Measurements from ENCODE around the gene LILRA1. TPM values are rescaled to one million over a fixed set of nuclear protein-coding genes. Genes with fewer than 3 reads are reported as not detected.
"Not testable (repeated sequence)": the region's sequence is repeated elsewhere in the genome, so short reads cannot be mapped to it uniquely, and the experiment has no call there.

The LILRA1 gene
- total and polyA plus RNA-seq, 9 of the 15 experiments (the other 6 are each of a cell fraction or from before 2014, with no cell fraction given): not detected

- in situ Hi-C loops (cut with MboI): no loop called here
- no peaks in the 10 kb centered on the region for H4K20me1 ChIP-seq (replicated peaks; ENCODE audit: control insufficient read depth, insufficient read depth, low read length)
- no peak for TF ChIP-seq NFATC3 (IDR thresholded peaks at IDR 0.05)
- no peak for TF ChIP-seq SMARCA4 (IDR thresholded peaks at IDR 0.05)
- no peak for TF ChIP-seq NFIC (IDR thresholded peaks at IDR 0.05)
- TF ChIP-seq RFX7 (CRISPR knock-in tag; IDR thresholded peaks at IDR 0.05): no peak
- TF ChIP-seq PREB (CRISPR knock-in tag; IDR thresholded peaks at IDR 0.05): no peak
- no peak for TF ChIP-seq MAFG (tag; conservative IDR thresholded peaks at IDR 0.05)
- no peak for TF ChIP-seq EHMT2 (IDR thresholded peaks at IDR 0.05)
- no peak for TF ChIP-seq RCOR1 (IDR thresholded peaks at IDR 0.05; ENCODE audit: borderline replicate concordance in 1 of 2, low read depth in 2 of 2, low read length in 2 of 2)
- TF ChIP-seq GATA2 (CRISPR knock-in tag; IDR thresholded peaks at IDR 0.05): no peak
- no peak for TF ChIP-seq DDX20 (tag; IDR thresholded peaks at IDR 0.05; ENCODE audit: low read depth)
- no peak for TF ChIP-seq BRF2 (IDR thresholded peaks at IDR 0.05; ENCODE audit: borderline replicate concordance, insufficient read depth, insufficient read length)
- no peak for TF ChIP-seq ZNF695 (CRISPR knock-in tag; IDR thresholded peaks at IDR 0.05)
- TF ChIP-seq HNRNPK (IDR thresholded peaks at IDR 0.05; ENCODE audit: low read depth, low read length, poor library complexity, severe bottlenecking): no peak
- no peak for TF ChIP-seq ZNF3 (CRISPR knock-in tag; IDR thresholded peaks at IDR 0.05)
- no peak for ATAC-seq
- no peak overlapping the region for H3K27ac ChIP-seq (ENCODE audit: extremely low read depth, low read depth, low read length)
- H3K4me2 ChIP-seq (ENCODE audit: insufficient read depth, low read length): no peak overlapping the region
- no peak overlapping the region for H2AFZ ChIP-seq (ENCODE audit: low read depth, low read length)
- H3K9ac ChIP-seq (ENCODE audit: insufficient read depth in 1 of 2, low read depth in 2 of 2, low read length in 2 of 2): no peak overlapping the region
- WGBS (ENCODE audit: insufficient coverage, low coverage, missing lambda C conversion rate): 0% methylated on average over 7 of the region's 7 CpGs
- no TSS peak for BruUV-seq (replicated peaks)
- intact Hi-C loops (cut with micrococcal nuclease): no loop called here
- DNase-seq (ENCODE audit: extremely low read depth in 1 of 4, low spot score in 3 of 4): no peak
- no peaks in the 10 kb centered on the region for H3K4me1 ChIP-seq (replicated peaks in 1 of 2; ENCODE audit: control insufficient read depth in 2 of 2, insufficient read depth in 2 of 2, low read length in 2 of 2)
- no peaks in the 10 kb centered on the region for H3K36me3 ChIP-seq (ENCODE audit: control insufficient read depth, insufficient read depth, low read length)
- H3K4me3 ChIP-seq: no peak overlapping the region
- peaks cover 4 to 38% of the 10 kb centered on the region in 2 experiments for H3K27me3 ChIP-seq (ENCODE audit: control insufficient read depth in 2 of 2, insufficient read depth in 2 of 2, low read length in 2 of 2)
- POLR2A ChIA-PET: no interaction called here
- H3K9me3 ChIP-seq (replicated peaks; ENCODE audit: control insufficient read depth, insufficient read depth, low read depth, low read length): no peaks in the 10 kb centered on the region
- no peaks in the 10 kb centered on the region for H3K9me1 ChIP-seq (ENCODE audit: control insufficient read depth, insufficient read depth, low read length)
- CTCF ChIA-PET (ENCODE audit: low intra/inter-chr PET ratio): no interaction called here
- no peaks in the 10 kb centered on the region for H3K79me2 ChIP-seq (ENCODE audit: control insufficient read depth, insufficient read depth, low read length)
- FAIRE-seq: no peak
Observed at GRCh38 chr19:54587026-54587425, 6.4 kb upstream of the LILRA1 start.

- in situ Hi-C loops (cut with MboI); H3K9me3 ChIP-seq (replicated peaks; ENCODE audit: control insufficient read depth, insufficient read depth, low read depth, low read length); intact Hi-C loops (cut with micrococcal nuclease); ATAC-seq; H4K20me1 ChIP-seq (replicated peaks; ENCODE audit: control insufficient read depth, insufficient read depth, low read length); H3K27ac ChIP-seq (ENCODE audit: extremely low read depth, low read depth, low read length); BruUV-seq (replicated peaks); H3K4me2 ChIP-seq (ENCODE audit: insufficient read depth, low read length); POLR2A ChIA-PET; FAIRE-seq; H3K79me2 ChIP-seq (ENCODE audit: control insufficient read depth, insufficient read depth, low read length); H3K36me3 ChIP-seq (ENCODE audit: control insufficient read depth, insufficient read depth, low read length); DNase-seq (ENCODE audit: extremely low read depth in 1 of 4, low spot score in 3 of 4); H3K4me3 ChIP-seq; H3K4me1 ChIP-seq (replicated peaks in 1 of 2; ENCODE audit: control insufficient read depth in 2 of 2, insufficient read depth in 2 of 2, low read length in 2 of 2); CTCF ChIA-PET (ENCODE audit: low intra/inter-chr PET ratio); H3K9me1 ChIP-seq (ENCODE audit: control insufficient read depth, insufficient read depth, low read length); H3K9ac ChIP-seq (ENCODE audit: insufficient read depth in 1 of 2, low read depth in 2 of 2, low read length in 2 of 2); H2AFZ ChIP-seq (ENCODE audit: low read depth, low read length): not testable (repeated sequence)
- peaks cover 2 to 52% of the 10 kb centered on the region in 2 experiments; a peak in 4 of 5 replicates for H3K27me3 ChIP-seq (ENCODE audit: control insufficient read depth in 2 of 2, insufficient read depth in 2 of 2, low read length in 2 of 2)
- 2% methylated on average over 9 of the region's 9 CpGs for WGBS (ENCODE audit: insufficient coverage, low coverage, missing lambda C conversion rate)
Observed at GRCh38 chr19:54593931-54594626, 647 bp downstream of the LILRA1 start.

All from K562 (cell line).